Measurements from ENCODE around the gene CHIT1.

The CHIT1 gene

DNA sequence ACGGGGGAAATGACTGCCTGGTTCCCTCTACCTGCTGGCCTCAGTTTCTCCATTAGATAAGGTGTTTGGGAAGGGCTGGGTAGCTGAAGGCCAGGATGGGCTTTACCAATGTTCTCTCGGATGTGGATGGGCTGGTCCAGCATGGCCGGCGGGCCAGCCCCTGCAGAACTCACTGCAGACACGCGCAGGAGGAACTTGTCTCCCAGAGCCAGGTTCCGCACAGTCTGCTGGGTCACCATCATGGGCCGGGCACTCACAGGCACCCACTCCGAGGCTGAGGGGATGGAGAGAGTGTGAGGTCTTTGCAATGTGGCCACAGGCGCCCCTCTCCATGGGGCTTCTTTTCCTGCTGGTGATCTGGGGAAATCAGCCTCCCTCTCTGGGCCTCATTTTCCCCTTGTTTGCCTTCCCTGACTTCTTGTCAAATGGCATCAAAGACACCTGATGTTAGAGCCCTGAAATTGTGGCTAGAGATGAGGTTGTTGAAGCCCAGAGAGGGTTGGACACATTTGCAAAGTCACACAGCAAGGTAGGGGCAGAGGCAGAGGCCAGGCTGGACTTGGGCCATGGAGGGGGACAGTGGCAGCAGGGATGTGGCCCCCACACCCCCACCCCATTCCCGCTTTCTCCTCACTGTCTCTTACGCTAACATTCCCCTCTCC, 55.0 kb downstream of the CHIT1 start:
- peak overlapping the region in 7 of 10 experiments; percentile 12 to 64 (median 41); a peak in 8 of 20 replicates for H3K4me3 ChIP-seq
- no peak for TF ChIP-seq Cebpa-rat (IDR thresholded peaks at IDR 0.05)
- H3K4me2 ChIP-seq, result peak overlapping the region; percentile 85 to 99 (median 94)

DNA sequence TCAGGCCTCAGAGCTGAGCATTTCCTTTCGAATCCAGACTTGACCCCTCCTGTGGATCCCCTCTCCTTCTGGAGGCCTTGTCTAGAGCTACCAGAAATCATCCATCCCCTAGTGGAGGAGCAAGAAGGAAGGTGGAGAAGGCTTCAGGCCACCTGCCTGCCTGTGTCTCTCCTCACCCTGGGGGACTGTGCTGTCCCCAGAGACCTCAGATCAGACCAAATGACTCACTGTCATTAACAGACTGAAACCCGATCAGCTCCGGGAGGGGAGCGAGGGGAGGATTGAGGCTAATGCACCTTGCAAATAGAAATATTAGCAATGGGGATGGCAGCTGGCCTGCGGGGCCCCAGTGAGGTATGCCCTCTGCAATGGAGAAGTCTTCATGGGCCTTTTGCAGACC, 55.9 kb downstream of the CHIT1 start:
- TF ChIP-seq Cebpa-rat (IDR thresholded peaks at IDR 0.05), result no peak
- peaks cover 0 to 17% (median 0%) of the 10 kb centered on the region in 11 experiments; a peak in 2 of 22 replicates for H3K27me3 ChIP-seq
- no peaks in the 10 kb centered on the region for H3K9me3 ChIP-seq (replicated peaks in 1 of 11)
- H3K4me2 ChIP-seq, result peak overlapping the region; percentile 85 to 99 (median 94)
- H3K36me3 ChIP-seq, result peaks cover 0 to 32% (median 0%) of the 10 kb centered on the region in 11 experiments; a peak in 7 of 22 replicates
- peak overlapping the region in 3 of 11 experiments; percentile 10 to 72 (median 68); a peak in 4 of 22 replicates for H3K9ac ChIP-seq
- H4K20me1 ChIP-seq, result peaks cover 0 to 8% (median 0%) of the 10 kb centered on the region in 11 experiments; a peak in 3 of 22 replicates
- H3K4me3 ChIP-seq, result peak overlapping the region in 2 of 10 experiments; percentile 53 to 64; a peak in 4 of 20 replicates
- peaks cover 63 to 100% (median 85%) of the 10 kb centered on the region in 10 experiments for H3K4me1 ChIP-seq
- H3K27ac ChIP-seq, result peak overlapping the region in 5 of 11 experiments; percentile 46 to 79 (median 77); a peak in 6 of 22 replicates

More for the DNA sequence above, 55.0 kb downstream of the CHIT1 start:
- Histone ChIP-seq H3K27me3 (peaks cover 0 to 17% (median 0%) of the 10 kb centered on the region in 11 experiments; a peak in 3 of 22 replicates), H3K27ac (peak overlapping the region in 7 of 11 experiments; percentile 55 to 79 (median 70); a peak in 12 of 22 replicates), H4K20me1 (peaks cover 0 to 8% (median 0%) of the 10 kb centered on the region in 11 experiments; a peak in 3 of 22 replicates), H3K9ac (peak overlapping the region in 9 of 11 experiments; percentile 35 to 80 (median 55); a peak in 13 of 22 replicates), H3K36me3 (peaks cover 0 to 23% (median 0%) of the 10 kb centered on the region in 11 experiments; a peak in 7 of 22 replicates), H3K9me3 (replicated peaks in 1 of 11) (no peaks in the 10 kb centered on the region), H3K4me1 (peaks cover 72 to 100% (median 91%) of the 10 kb centered on the region in 10 experiments)

DNA sequence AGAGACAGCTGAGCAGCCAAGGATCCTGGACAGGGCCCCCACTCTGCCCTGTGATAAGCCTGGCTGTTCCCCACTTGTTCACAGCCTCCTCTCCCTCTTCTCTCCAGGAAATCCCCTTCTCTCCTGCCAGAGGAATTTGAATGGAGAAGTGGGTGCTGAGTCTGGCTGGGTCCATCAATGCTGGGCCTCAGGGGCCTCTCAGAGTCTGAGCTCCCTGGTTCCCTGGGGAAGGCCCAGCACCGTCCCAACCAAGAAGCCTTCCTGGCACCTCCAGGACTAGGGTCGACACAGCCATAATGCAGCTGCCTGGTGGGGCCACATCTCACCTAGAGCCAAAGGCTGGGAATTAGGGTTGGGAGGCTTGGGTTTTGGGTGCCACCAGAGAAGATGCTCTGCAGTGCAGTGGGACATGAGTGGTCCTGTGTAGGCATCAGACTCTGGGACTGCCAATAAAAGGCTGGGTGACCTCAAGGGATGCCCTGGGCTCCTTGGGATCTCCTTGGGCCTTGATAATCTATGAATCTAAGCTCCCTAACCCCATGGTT, 56.4 kb downstream of the CHIT1 start:
- Histone ChIP-seq H3K27me3 (peaks cover 0 to 17% (median 0%) of the 10 kb centered on the region in 11 experiments; a peak in 2 of 22 replicates), H3K4me3 (peak overlapping the region in 2 of 10 experiments; percentile 53 to 64; a peak in 2 of 20 replicates), H3K4me2 (peak overlapping the region; percentile 85 to 99 (median 94)), H3K9me3 (replicated peaks in 1 of 11) (no peaks in the 10 kb centered on the region), H3K27ac (peak overlapping the region in 4 of 11 experiments; percentile 8 to 77 (median 42); a peak in 8 of 22 replicates), H4K20me1 (peaks cover 0 to 8% (median 0%) of the 10 kb centered on the region in 11 experiments; a peak in 4 of 22 replicates), H3K4me1 (peaks cover 59 to 100% (median 85%) of the 10 kb centered on the region in 10 experiments), H3K9ac (peak overlapping the region in 4 of 11 experiments; percentile 10 to 50 (median 17); a peak in 8 of 22 replicates), H3K36me3 (peaks cover 0 to 35% (median 0%) of the 10 kb centered on the region in 11 experiments; a peak in 7 of 22 replicates)
- TF ChIP-seq Cebpa-rat (IDR thresholded peaks at IDR 0.05), result no peak

DNA sequence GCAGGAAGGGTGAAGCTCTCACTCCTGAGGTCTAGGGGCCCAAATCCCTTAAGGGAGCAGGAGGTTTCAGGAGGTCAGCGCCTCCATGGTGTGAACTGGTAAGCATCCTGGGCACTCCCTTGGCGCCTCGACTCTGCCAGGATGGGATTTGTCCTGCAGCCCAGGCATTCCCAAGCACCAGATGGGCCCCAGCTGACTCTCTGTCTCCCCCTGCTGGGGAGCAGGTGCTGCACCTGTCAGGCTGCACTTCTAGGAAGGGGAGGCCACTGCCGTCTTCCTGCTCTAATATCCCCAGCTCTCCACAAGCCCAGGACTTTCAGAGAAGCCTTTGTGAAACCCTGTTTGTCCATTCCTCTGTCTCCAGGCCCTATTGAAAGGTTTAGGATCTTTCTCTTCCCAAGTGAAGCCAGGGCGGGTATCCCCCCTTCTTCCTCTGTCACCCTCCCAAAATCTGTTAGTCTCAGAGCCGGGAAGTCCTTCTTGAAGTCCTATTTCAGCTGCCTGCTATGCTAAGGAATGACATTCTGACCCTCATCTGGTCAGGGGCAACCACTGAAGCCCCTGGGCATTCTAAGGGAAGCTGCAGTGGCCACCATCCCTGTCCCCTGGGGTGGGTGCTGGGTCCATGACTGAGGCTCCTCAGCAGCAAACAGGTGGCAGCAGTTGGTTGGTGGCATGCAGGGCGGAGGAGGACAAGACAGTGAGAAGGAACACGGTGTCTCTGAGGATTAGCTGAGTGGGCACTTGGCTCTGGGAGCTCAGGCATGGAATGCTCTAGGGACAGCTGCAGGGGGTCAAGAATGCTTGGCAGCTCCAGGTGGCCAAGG, 57.1 kb downstream of the CHIT1 start:
- Histone ChIP-seq H3K4me2 (peak overlapping the region; percentile 85 to 99 (median 94)), H3K4me1 (peaks cover 58 to 100% (median 85%) of the 10 kb centered on the region in 10 experiments), H3K9me3 (replicated peaks in 1 of 11) (no peaks in the 10 kb centered on the region), H3K27me3 (peaks cover 0 to 17% (median 0%) of the 10 kb centered on the region in 11 experiments; a peak in 2 of 22 replicates), H4K20me1 (peaks cover 0 to 8% (median 0%) of the 10 kb centered on the region in 11 experiments; a peak in 5 of 22 replicates), H3K27ac (peak overlapping the region in 4 of 11 experiments; percentile 8 to 77 (median 42); a peak in 6 of 22 replicates), H3K9ac (peak overlapping the region in 3 of 11 experiments; percentile 11 to 50 (median 17); a peak in 6 of 22 replicates), H3K36me3 (peaks cover 0 to 39% (median 0%) of the 10 kb centered on the region in 11 experiments; a peak in 7 of 22 replicates), H3K4me3 (peak overlapping the region in 1 of 10 experiments; percentile 11; a peak in 1 of 20 replicates)
- TF ChIP-seq Cebpa-rat (IDR thresholded peaks at IDR 0.05), result no peak

DNA sequence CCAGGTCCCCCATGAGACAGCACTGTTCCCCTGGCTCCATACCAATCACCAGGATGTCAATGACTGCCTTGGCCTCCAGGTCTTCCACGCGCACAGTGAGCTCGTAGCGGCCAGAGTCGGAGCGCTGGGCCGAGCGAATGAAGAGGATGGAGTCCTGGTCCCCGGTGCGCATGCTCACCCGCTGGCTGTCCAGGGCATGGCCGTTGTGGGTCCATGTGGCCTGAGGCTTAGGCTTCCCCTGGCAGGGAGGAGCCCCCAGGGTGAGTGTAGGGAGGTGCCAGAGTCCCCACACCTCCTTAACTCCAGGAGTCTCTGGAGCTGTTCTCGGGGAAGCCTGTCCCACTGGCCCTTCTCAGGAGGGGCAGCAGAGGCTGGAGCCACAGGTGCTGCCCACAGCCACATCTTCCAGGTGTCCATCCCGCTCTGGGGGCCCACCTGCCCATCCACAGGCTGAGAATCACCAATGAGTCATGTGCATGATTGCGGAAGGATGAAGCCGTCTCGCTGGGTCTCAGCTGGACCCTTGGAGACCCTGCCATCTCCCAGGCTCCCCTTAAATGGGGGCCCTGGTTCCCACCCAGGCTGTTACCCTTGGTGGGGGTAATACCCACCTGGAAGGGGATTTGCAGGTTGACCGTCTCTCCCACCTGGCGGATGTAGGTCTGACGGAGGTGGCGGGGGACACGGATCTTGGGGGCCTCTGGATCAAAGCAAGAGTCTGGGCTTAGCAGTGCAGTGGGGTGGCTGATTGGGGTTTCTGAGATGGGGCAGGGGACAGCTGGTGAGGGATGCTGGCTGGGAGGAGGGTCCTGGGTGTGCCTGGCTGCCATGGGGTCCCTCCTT, 57.9 kb downstream of the CHIT1 start:
- peaks cover 0 to 8% (median 0%) of the 10 kb centered on the region in 11 experiments; a peak in 5 of 22 replicates for H4K20me1 ChIP-seq
- no peak overlapping the region for H3K4me3 ChIP-seq
- no peaks in the 10 kb centered on the region for H3K9me3 ChIP-seq (replicated peaks in 1 of 11)
- H3K4me2 ChIP-seq, result peak overlapping the region in 7 of 11 experiments; percentile 18 to 99 (median 94); a peak in 10 of 22 replicates
- H3K27me3 ChIP-seq, result peaks cover 0 to 14% (median 0%) of the 10 kb centered on the region in 11 experiments; a peak in 2 of 22 replicates
- H3K36me3 ChIP-seq, result peaks cover 0 to 39% (median 0%) of the 10 kb centered on the region in 11 experiments; a peak in 7 of 22 replicates
- H3K9ac ChIP-seq, result no peak overlapping the region
- no peak overlapping the region for H3K27ac ChIP-seq
- peaks cover 53 to 100% (median 85%) of the 10 kb centered on the region in 10 experiments for H3K4me1 ChIP-seq
- TF ChIP-seq Cebpa-rat (IDR thresholded peaks at IDR 0.05), result no peak

DNA sequence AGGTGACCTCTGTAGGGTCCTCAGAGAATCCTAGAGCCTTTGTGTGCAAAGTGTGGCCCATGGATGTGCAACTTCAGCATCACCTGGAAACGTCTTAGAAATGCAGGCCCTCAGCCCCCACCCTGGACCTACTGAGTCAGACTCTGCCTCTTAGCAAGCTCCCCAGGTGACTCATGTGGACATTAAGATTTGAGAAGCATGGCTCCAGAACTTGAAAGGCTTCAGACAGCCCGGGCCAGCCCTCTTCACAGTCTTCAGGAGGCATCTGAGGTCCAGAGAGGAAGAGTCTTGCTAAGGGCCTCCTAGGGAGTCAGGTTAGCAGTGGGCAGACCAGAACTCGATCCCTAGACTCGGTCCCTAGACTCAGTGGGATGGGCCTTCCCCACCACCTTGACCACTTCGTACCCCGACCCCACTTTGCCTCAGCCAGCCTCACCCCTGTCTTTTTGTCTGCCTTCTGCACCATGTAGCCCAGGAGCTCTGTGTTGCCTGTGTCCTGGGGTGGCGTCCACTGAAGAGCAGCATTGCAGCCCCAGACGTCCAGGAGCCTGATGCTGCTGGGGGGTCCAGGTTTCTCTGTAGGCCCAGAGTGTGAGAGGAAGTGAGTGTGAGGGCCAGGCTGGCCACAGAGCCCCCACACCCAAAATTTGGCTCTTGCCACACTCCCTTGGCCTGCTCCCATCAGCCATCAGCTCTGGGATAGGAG, 58.7 kb downstream of the CHIT1 start:
- H3K4me1 ChIP-seq, result peaks cover 45 to 100% (median 82%) of the 10 kb centered on the region in 10 experiments
- H3K27ac ChIP-seq, result peak overlapping the region in 1 of 11 experiments; percentile 9; a peak in 1 of 22 replicates
- no peak for TF ChIP-seq Cebpa-rat (IDR thresholded peaks at IDR 0.05)
- H4K20me1 ChIP-seq, result peaks cover 0 to 8% (median 0%) of the 10 kb centered on the region in 11 experiments; a peak in 5 of 22 replicates
- no peak overlapping the region for H3K9ac ChIP-seq
- H3K9me3 ChIP-seq (replicated peaks in 1 of 11), result no peaks in the 10 kb centered on the region
- H3K36me3 ChIP-seq, result peaks cover 0 to 39% (median 0%) of the 10 kb centered on the region in 11 experiments; a peak in 7 of 22 replicates
- peak overlapping the region in 5 of 11 experiments; percentile 14 to 99 (median 85); a peak in 6 of 22 replicates for H3K4me2 ChIP-seq
- peaks cover 0 to 10% (median 0%) of the 10 kb centered on the region in 11 experiments; a peak in 2 of 22 replicates for H3K27me3 ChIP-seq
- H3K4me3 ChIP-seq, result no peak overlapping the region

Data from BLaER1 treated with 17β-estradiol and CSF1 and Interleukin-3, amounts not matched to agents 10 nM and 100 nM (cell line).